GM15510 (cell line): ENCODE measurements around the gene ZNF580.

Source experiments
- POLR2A ChIP-seq: IDR thresholded peaks from 3 replicates; pipeline ENCODE4 v1.6.1; 2011; ENCODE audit warnings: borderline replicate concordance; ENCODE audit not compliant: insufficient read length; ENCODE audit errors: extremely low read depth

ZNF580 gene

GRCh38 chr19:55680339-55681130, 39.7 kb downstream of the ZNF580 start:
- no peak for TF ChIP-seq POLR2A

GRCh38 chr19:55681131-55682092, 40.6 kb downstream of the ZNF580 start:
- no peak for TF ChIP-seq POLR2A

- no peak for TF ChIP-seq POLR2A
Observed at GRCh38 chr19:55683449-55684261, 42.9 kb downstream of the ZNF580 start.

- no peak for TF ChIP-seq POLR2A
Observed at GRCh38 chr19:55684946-55685681, 44.3 kb downstream of the ZNF580 start.

DNA sequence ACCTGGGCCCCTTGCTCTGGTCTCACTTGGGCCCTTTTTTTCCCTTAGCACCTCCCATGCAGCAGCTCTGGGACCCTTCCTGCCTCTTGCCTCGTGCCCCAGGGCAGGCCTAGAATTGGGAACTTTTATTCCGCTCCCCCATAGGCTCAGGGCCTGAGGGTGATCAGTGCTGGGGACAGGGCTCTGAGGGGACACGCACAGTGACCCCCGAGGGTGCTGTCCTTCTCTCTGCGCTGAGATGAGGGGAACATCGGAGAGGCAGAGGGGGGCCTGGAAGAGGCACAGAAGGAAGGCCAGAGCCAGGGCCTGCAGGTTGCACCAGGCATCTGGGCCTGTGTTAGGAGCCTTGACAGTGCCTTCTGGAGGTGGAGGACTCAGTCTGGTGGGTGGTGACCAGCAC, 45.0 kb downstream of the ZNF580 start:
- TF ChIP-seq POLR2A = no peak

DNA sequence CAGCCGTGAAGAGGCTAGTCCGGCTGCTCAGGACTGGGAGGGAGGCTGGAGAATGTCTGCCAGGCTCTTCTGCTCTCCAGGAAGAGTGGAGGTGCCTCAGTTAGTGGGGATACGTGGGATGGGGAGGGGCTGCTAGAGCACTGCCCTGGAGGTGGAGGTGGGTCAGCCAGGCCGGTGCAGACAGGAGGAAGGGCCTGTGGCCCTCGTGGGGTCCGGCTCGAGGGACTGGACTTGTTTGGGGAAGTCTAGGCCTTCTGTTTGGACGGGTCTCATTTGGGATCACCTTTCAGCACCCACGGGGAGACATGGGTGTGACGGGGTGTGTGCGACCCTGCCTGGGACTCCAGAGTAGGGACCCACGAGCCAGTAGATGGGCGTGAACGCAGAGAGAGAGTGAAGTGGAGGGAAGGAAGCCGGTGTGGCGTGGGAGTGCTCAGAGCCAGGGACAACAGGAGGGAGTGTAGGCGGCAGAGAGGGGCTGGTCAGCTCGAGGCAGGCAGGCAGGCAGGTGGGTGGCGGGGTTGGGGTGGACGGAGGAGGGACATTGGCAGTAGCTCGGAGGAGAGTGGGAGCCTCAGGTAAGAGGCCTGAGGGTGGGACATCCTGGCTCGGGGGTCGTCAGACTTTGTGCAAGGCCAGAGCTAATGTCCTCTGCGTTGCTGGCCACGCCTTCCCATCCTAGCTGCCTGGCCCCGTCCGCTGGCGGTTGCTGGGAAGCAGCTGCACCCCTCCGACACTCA, 45.7 kb downstream of the ZNF580 start:
- TF ChIP-seq POLR2A = no peak

DNA sequence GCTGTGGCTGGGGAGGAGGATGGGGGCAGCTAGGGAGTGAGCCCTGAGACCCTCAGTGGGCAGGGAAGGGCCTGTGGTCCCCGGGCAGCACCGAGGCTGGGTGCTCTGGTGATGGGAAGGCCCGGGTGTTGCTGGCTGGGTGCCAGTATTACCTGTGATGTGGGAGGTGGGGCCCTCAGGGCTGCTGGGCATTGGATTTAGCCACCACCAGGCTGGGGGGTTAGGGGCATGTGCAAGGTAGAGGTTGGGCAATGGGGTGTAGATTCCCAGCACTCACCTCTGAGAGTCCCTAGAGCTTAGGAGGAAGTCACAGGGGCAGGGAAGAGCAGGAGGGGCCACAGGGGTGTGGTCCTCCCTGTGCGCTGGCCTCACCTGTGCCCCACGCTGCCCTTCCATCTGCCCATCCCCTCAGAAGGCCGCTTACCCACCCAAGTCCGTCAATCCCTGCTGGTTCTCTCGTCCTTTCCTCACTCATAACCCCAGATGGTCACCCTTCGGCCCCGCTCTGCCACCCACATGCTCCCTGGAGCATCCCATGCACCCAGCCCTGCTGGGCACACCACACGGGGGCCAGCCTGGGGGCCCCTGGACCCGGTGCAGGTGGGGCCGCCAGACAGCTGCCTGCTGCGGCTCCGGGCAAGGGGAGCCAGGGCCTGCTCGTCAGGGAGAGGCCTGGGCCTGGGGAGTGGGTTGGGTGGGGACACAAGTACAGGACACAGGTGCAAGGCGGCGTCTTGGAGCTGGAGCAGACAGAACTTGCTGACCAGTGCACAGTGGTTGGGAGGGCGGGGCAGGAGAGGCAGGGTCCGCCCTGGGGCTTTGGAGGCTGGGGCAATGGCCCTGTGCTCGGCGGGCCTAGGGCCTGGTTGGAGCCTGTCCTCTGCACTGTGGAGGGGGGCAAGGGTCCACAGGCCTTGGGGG, 46.7 kb downstream of the ZNF580 start:
- no peak for TF ChIP-seq POLR2A

DNA sequence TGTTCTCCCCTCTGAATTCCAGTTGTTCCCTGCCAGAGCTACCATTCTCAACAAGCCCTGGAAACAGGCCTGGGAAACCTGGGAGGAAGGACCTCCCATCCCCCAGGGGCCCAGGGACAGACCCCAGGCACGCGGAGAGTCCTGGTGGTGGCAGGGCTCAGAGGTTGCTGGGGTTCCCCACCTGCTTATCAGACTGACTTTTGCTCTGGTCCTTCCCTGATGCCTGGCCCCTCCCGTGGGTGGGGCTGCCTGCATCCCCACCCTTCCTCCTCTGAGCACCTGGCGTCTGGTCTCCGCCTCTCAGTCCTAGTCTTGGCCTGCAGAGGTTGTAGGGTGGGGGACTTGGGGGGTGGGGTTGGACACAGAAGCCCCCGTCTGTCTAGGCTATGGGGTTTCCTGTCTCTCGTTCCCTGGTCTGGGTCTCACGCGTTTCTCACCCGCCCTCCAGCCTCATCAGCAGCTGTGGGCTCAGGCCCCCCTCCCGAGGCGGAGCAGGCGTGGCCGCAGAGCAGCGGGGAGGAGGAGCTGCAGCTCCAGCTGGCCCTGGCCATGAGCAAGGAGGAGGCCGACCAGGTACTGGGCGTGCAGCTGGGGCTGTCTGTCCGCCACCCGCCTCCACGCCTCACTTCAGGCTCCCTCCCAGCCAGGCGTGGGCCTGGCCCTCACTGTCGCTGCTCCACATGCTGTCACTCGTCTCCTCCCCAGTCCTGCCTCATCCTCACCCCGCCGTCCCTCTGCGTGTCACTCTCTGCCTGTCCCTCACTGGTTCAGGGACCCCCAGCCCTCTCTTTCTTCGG, 47.8 kb downstream of the ZNF580 start:
- TF ChIP-seq POLR2A = no peak

GRCh38 chr19:55689411-55690108, 48.8 kb downstream of the ZNF580 start:
- no peak for TF ChIP-seq POLR2A

GRCh38 chr19:55690109-55690768, 49.4 kb downstream of the ZNF580 start:
- TF ChIP-seq POLR2A = no peak
